Thyroid gland (tissue), 4 donors: ENCODE data around the gene SGPL1.

Source experiments
- POLR2A ChIP-seq, 2 donors: fragments of 450-650 bp; IDR thresholded peaks; one replicate each; pipeline ENCODE4 v1.6.1; 2017; ENCODE audit warnings: antibody characterized with exemption in 2 of 2, mild to moderate bottlenecking in 2 of 2, moderate library complexity in 1 of 2
- TF ChIP-seq, protein P1 (sequence below), 6 experiments: fragments of 200-600 bp in 3 of 6; fragments of 450-650 bp in 3 of 6; sonication (generic) in 3 of 6; IDR thresholded peaks; one replicate each; pipeline ENCODE4 v1.5.1; 2016 to 2019; ENCODE audit warnings: antibody characterized with exemption in 6 of 6, mild to moderate bottlenecking in 2 of 6, inconsistent platforms in 1 of 6, moderate library complexity in 1 of 6

DNA sequence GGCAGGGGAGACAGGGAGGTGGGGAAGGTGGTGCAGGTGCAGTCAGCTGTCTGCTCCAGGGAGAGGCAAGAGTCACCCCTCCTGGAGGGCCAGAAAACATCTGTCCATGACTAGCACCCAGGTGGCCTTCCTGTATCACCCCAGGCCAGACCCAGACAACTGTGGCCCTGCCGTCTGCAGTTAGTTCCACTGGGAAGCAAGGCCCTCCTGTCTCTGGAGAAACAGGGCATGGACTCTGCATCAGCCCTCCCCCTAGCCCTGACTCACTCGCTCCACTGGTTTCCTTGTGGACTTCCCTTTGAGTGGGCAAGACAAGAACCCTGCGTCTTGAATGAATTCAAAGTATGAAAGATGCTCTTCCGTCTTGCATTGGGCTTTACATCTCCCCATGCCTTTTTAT lies 43.1 kb upstream of the SGPL1 start:
- TF ChIP-seq, protein P1, sequence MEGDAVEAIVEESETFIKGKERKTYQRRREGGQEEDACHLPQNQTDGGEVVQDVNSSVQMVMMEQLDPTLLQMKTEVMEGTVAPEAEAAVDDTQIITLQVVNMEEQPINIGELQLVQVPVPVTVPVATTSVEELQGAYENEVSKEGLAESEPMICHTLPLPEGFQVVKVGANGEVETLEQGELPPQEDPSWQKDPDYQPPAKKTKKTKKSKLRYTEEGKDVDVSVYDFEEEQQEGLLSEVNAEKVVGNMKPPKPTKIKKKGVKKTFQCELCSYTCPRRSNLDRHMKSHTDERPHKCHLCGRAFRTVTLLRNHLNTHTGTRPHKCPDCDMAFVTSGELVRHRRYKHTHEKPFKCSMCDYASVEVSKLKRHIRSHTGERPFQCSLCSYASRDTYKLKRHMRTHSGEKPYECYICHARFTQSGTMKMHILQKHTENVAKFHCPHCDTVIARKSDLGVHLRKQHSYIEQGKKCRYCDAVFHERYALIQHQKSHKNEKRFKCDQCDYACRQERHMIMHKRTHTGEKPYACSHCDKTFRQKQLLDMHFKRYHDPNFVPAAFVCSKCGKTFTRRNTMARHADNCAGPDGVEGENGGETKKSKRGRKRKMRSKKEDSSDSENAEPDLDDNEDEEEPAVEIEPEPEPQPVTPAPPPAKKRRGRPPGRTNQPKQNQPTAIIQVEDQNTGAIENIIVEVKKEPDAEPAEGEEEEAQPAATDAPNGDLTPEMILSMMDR (IDR thresholded peaks at IDR 0.05) = no peak
- no peak for TF ChIP-seq POLR2A (IDR thresholded peaks at IDR 0.05)
